HUES64 (cell line): Measurements from ENCODE around the gene SEC24C.

Experiments used
- H3K27ac ChIP-seq: 2 replicates; pipeline ENCODE4 v1.7.0; 2013; ENCODE audit warnings: low read depth, low read length, inconsistent platforms
- H3K27me3 ChIP-seq: 2 replicates; pipeline ENCODE4 v1.6.1; 2013; ENCODE audit warnings: mild to moderate bottlenecking, low read length; ENCODE audit not compliant: insufficient read depth
- H3K36me3 ChIP-seq: 2 replicates; pipeline ENCODE4 v1.6.1; 2013; ENCODE audit warnings: mild to moderate bottlenecking, low read length; ENCODE audit not compliant: insufficient read depth
- H3K4me1 ChIP-seq: 2 replicates; pipeline ENCODE4 v1.6.1; 2013; ENCODE audit warnings: mild to moderate bottlenecking, low read length, moderate library complexity; ENCODE audit not compliant: insufficient read depth
- H3K4me3 ChIP-seq: 2 replicates; pipeline ENCODE4 v1.5.1; 2013; ENCODE audit warnings: mild to moderate bottlenecking, low read length, moderate library complexity
- H3K9ac ChIP-seq: 2 replicates; pipeline ENCODE4 v1.6.1; 2013; ENCODE audit warnings: mild to moderate bottlenecking, low read depth, low read length
- H3K9me3 ChIP-seq: 2 replicates; pipeline ENCODE4 v1.6.1; 2013; ENCODE audit warnings: low read depth, low read length; ENCODE audit not compliant: insufficient read depth
- WGBS: fragments of 150-250, 120-280 bp; methylation state at CpG from one replicate; pipeline ENCODE4 v1.1.7; 2013; ENCODE audit warnings: missing lambda C conversion rate; 5-methylcytosine and 5-hydroxymethylcytosine counted together

The SEC24C gene

GRCh38 chr10:73807471-73807870 lies 63.3 kb downstream of the SEC24C start:
- Histone ChIP-seq H3K36me3 (peaks cover 57% of the 10 kb centered on the region), H3K9ac (no peak overlapping the region), H3K4me1 (peaks cover 6% of the 10 kb centered on the region; the same call in 1 of the 2 replicates), H3K27me3 (no peaks in the 10 kb centered on the region), H3K4me3 (no peak overlapping the region), H3K9me3 (no peaks in the 10 kb centered on the region), H3K27ac (no peak overlapping the region)
- WGBS, result 96% methylated on average over 14 of the region's 14 CpGs

- H3K36me3 ChIP-seq, result peaks cover 53% of the 10 kb centered on the region
- no peaks in the 10 kb centered on the region for H3K9me3 ChIP-seq
- no peaks in the 10 kb centered on the region for H3K27me3 ChIP-seq
- no peak overlapping the region for H3K27ac ChIP-seq
- peaks cover 7% of the 10 kb centered on the region; the same call in 1 of the 2 replicates for H3K4me1 ChIP-seq
- WGBS, result 95% methylated on average over 16 of the region's 16 CpGs
- no peak overlapping the region for H3K9ac ChIP-seq
- no peak overlapping the region for H3K4me3 ChIP-seq
These were observed 64.0 kb downstream of the SEC24C start for GRCh38 chr10:73808021-73808815.

- Histone ChIP-seq H3K4me1 (peaks cover 7% of the 10 kb centered on the region; the same call in 1 of the 2 replicates), H3K4me3 (no peak overlapping the region), H3K9ac (no peak overlapping the region), H3K9me3 (no peaks in the 10 kb centered on the region), H3K27me3 (no peaks in the 10 kb centered on the region), H3K27ac (no peak overlapping the region), H3K36me3 (peaks cover 52% of the 10 kb centered on the region)
- WGBS, result 75% methylated on average over 5 of the region's 5 CpGs
These were observed 65.1 kb downstream of the SEC24C start for GRCh38 chr10:73809061-73809818.

- Histone ChIP-seq H3K36me3 (peaks cover 55% of the 10 kb centered on the region), H3K9ac (peak overlapping the region; percentile 97)
These were observed 66.2 kb downstream of the SEC24C start for GRCh38 chr10:73810358-73810734.

GRCh38 chr10:73810735-73811465 lies 66.7 kb downstream of the SEC24C start:
- Histone ChIP-seq H3K27me3 (no peaks in the 10 kb centered on the region), H3K4me1 (peaks cover 7% of the 10 kb centered on the region; the same call in 1 of the 2 replicates), H3K9ac (peak overlapping the region; percentile 97), H3K27ac (peak overlapping the region; percentile 18; the same call in 1 of the 2 replicates), H3K9me3 (no peaks in the 10 kb centered on the region), H3K36me3 (peaks cover 55% of the 10 kb centered on the region), H3K4me3 (peak overlapping the region; percentile 90)
- 1% methylated on average over 63 of the region's 63 CpGs for WGBS

More at GRCh38 chr10:73810358-73810734, 66.2 kb downstream of the SEC24C start:
- no peak overlapping the region for H3K27ac ChIP-seq
- peak overlapping the region; percentile 90 for H3K4me3 ChIP-seq
- 88% methylated on average over 7 of the region's 7 CpGs for WGBS
- H3K4me1 ChIP-seq, result peaks cover 7% of the 10 kb centered on the region; the same call in 1 of the 2 replicates
- H3K9me3 ChIP-seq, result no peaks in the 10 kb centered on the region
- H3K27me3 ChIP-seq, result no peaks in the 10 kb centered on the region

- WGBS, result 75% methylated on average over 4 of the region's 4 CpGs
- Histone ChIP-seq H3K4me3 (no peak overlapping the region), H3K9me3 (no peaks in the 10 kb centered on the region), H3K4me1 (peaks cover 7% of the 10 kb centered on the region; the same call in 1 of the 2 replicates), H3K36me3 (peaks cover 53% of the 10 kb centered on the region), H3K27ac (no peak overlapping the region), H3K9ac (no peak overlapping the region), H3K27me3 (no peaks in the 10 kb centered on the region)
These were observed 68.5 kb downstream of the SEC24C start for GRCh38 chr10:73812657-73813056.

GRCh38 chr10:73813333-73813732 lies 69.2 kb downstream of the SEC24C start:
- 91% methylated on average over 7 of the region's 7 CpGs for WGBS

GRCh38 chr10:73814276-73814895 lies 70.2 kb downstream of the SEC24C start:
- 92% methylated on average over 12 of the region's 13 CpGs for WGBS
- no peaks in the 10 kb centered on the region for H3K27me3 ChIP-seq
- no peak overlapping the region for H3K27ac ChIP-seq
- H3K4me3 ChIP-seq, result no peak overlapping the region
- H3K9ac ChIP-seq, result no peak overlapping the region
- H3K36me3 ChIP-seq, result peaks cover 48% of the 10 kb centered on the region
- H3K9me3 ChIP-seq, result no peaks in the 10 kb centered on the region
- peaks cover 7% of the 10 kb centered on the region; the same call in 1 of the 2 replicates for H3K4me1 ChIP-seq

More at GRCh38 chr10:73813333-73813732, 69.2 kb downstream of the SEC24C start:
- H3K9me3 ChIP-seq, result no peaks in the 10 kb centered on the region
- no peak overlapping the region for H3K4me3 ChIP-seq
- no peaks in the 10 kb centered on the region for H3K27me3 ChIP-seq
- peaks cover 7% of the 10 kb centered on the region; the same call in 1 of the 2 replicates for H3K4me1 ChIP-seq
- no peak overlapping the region for H3K9ac ChIP-seq
- H3K27ac ChIP-seq, result no peak overlapping the region
- peaks cover 51% of the 10 kb centered on the region for H3K36me3 ChIP-seq

GRCh38 chr10:73814896-73815718 lies 70.9 kb downstream of the SEC24C start:
- H3K27ac ChIP-seq, result no peak overlapping the region
- peaks cover 45% of the 10 kb centered on the region for H3K36me3 ChIP-seq
- H3K27me3 ChIP-seq, result no peaks in the 10 kb centered on the region
- no peak overlapping the region for H3K9ac ChIP-seq
- no peak overlapping the region for H3K4me3 ChIP-seq
- 85% methylated on average over 21 of the region's 22 CpGs for WGBS
- no peaks in the 10 kb centered on the region for H3K9me3 ChIP-seq
- H3K4me1 ChIP-seq, result peaks cover 7% of the 10 kb centered on the region; the same call in 1 of the 2 replicates

- H3K27ac ChIP-seq, result no peak overlapping the region
- no peak overlapping the region for H3K4me3 ChIP-seq
- H3K9ac ChIP-seq, result no peak overlapping the region
- no peaks in the 10 kb centered on the region for H3K27me3 ChIP-seq
- H3K36me3 ChIP-seq, result peaks cover 45% of the 10 kb centered on the region
- H3K9me3 ChIP-seq, result no peaks in the 10 kb centered on the region
- peaks cover 4% of the 10 kb centered on the region; the same call in 1 of the 2 replicates for H3K4me1 ChIP-seq
These were observed 71.5 kb downstream of the SEC24C start for GRCh38 chr10:73815719-73816030.
